HG02852 (cell line): ENCODE measurements around the gene UTS2.

Experiments
- ATAC-seq: cut with Tn5 transposase; IDR thresholded peaks from one replicate; pipeline ENCODE4 v1.9.1; 2021; ENCODE audit warnings: mild to moderate bottlenecking, moderate library complexity; ENCODE audit not compliant: unreplicated experiment

UTS2 gene

GRCh38 chr1:7813677-7814373 is 39.0 kb downstream of the UTS2 start:
- no peak for ATAC-seq

GRCh38 chr1:7811476-7811875 is 41.4 kb downstream of the UTS2 start:
- no peak for ATAC-seq

GRCh38 chr1:7810395-7810794 is 42.5 kb downstream of the UTS2 start:
- no peak for ATAC-seq

- ATAC-seq = no peak
These were observed 43.1 kb downstream of the UTS2 start for GRCh38 chr1:7809742-7810141.

GRCh38 chr1:7808253-7808844 is 44.5 kb downstream of the UTS2 start:
- ATAC-seq = no peak

GRCh38 chr1:7805460-7805859 is 47.4 kb downstream of the UTS2 start:
- no peak for ATAC-seq
